Central memory CD4-positive, alpha-beta T cell (primary cell): ENCODE measurements around the gene SH3TC1.

Source experiments
- DNase-seq: peaks from one replicate; pipeline ENCODE4 v3.0.0; 2022

SH3TC1 gene

GRCh38 chr4:8182294-8182693 is 16.8 kb upstream of the SH3TC1 start:
- no peak for DNase-seq

DNA sequence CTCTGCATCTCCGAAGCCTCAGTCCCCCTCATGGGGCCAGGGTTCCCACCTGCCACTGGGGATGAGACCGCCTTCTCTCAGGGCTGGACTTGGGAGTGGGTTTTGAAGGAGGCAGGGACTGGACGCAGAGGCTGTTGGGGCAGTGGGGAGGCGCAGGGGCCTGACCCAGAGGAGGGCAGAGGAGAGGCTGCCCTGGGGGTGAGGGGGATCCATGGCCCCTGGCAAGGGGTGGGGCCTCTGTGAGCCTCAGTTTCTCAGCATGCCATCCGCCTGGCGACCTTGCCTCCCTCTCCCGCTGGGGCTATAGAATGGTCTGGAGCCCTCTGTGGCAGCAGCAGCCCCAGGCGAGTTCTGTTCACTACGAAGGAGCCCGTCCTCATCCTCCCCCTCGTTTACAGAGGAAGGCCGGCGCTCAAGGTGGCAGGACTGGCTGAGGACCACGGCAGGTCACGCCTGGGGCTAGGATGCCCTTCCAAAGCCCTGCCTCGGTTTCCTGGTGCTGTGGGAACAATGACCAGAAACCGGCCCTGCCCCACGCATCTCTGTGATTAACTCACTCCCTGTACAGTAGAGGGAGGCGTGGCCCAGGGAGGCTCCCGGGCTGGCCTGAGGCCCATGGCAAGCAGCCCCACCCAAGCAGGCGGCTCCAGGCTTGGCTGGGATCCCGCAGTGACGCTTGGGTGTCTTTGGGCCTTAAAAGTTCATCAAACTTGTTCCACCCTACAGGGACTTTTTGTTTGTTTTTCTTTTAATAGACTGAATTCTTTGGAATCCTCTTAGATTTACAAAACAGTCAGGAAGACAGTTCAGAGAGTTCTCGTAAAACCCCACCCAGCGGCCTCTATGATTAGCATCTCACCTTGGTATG is 16.0 kb upstream of the SH3TC1 start:
- no peak for DNase-seq

GRCh38 chr4:8184061-8184460 is 15.0 kb upstream of the SH3TC1 start:
- DNase-seq = no peak

DNA sequence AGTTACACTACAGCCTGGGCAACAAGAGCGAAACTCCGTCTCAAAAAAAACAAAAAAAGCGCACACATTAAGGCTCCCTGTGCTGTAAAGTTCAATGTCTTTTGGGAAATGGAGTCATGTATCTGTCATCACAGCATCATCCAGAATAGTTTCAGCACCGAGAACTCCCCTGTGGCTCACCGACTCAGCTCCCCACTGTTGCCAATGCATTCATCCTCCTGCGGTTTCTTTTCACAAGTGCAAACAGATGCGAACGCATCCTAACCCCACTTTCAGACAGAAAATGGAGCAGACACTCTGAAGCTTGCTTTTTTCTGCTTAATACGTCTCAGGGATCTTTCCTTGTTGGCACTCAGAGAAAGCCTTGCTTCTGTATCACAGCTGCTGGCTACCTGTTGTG is 13.8 kb upstream of the SH3TC1 start:
- DNase-seq = no peak

- no peak for DNase-seq
These were observed 13.2 kb upstream of the SH3TC1 start for GRCh38 chr4:8185930-8186329.

DNA sequence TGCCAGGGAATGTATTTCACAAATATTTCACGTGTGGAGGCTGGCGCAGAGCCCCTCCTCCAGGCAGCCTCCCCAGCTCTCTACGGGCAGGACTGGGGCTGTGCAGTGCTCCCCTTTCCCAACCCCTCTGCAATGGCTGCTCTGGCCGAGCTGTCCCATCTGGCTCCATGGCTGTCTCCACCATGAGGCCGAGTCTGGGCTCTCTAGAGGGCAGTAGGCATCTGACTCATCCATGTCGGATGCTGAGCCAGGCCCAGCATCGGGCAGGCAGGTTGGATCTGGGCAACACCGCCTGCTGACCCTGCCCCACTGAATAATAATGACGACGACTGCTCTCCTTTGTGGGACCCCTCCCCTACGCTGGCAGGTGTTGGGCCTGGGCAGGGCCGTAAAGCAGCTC is 11.0 kb upstream of the SH3TC1 start:
- DNase-seq = no peak

GRCh38 chr4:8188743-8189550 is 10.1 kb upstream of the SH3TC1 start:
- DNase-seq = no peak

- no peak for DNase-seq
These were observed 9.3 kb upstream of the SH3TC1 start for GRCh38 chr4:8189551-8190466.

GRCh38 chr4:8191136-8191747 is 7.8 kb upstream of the SH3TC1 start:
- no peak for DNase-seq

- DNase-seq = no peak
These were observed 6.0 kb upstream of the SH3TC1 start for GRCh38 chr4:8192748-8193738.

GRCh38 chr4:8194306-8195242 is 4.5 kb upstream of the SH3TC1 start:
- no peak for DNase-seq

- DNase-seq = no peak
These were observed 3.7 kb upstream of the SH3TC1 start for GRCh38 chr4:8195431-8195830.

DNA sequence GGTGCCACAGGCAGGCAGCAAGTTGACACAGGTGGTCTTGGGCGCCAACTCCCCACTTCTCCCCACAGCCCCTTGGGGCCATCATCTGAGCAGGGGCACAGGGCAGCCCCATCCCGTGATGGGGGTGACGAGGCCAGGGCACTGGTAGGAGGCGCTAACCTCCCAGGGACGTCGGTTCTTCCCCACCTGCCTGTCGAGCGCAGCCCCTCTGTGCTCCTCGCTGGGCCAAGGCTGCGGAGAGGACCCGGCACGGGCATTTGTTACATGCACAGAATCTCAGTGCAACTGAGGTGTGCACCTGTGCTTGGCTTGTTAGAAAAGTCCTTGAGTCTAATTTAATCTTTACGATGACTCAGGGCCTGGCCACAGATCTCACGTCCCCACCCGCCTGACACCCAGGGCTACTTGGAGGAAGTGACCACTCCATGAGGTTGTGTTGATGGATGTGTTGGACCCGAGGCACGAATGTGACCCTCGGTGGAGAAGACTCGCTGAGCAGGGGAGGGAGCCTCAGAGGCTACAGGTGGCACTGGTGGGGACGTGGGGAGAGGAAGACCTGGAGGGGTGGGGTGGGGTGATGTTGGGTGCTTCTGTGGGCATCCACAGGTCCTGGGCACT is 3.1 kb upstream of the SH3TC1 start:
- DNase-seq = no peak

- no peak for DNase-seq
These were observed 1.6 kb upstream of the SH3TC1 start for GRCh38 chr4:8197521-8197920.

DNA sequence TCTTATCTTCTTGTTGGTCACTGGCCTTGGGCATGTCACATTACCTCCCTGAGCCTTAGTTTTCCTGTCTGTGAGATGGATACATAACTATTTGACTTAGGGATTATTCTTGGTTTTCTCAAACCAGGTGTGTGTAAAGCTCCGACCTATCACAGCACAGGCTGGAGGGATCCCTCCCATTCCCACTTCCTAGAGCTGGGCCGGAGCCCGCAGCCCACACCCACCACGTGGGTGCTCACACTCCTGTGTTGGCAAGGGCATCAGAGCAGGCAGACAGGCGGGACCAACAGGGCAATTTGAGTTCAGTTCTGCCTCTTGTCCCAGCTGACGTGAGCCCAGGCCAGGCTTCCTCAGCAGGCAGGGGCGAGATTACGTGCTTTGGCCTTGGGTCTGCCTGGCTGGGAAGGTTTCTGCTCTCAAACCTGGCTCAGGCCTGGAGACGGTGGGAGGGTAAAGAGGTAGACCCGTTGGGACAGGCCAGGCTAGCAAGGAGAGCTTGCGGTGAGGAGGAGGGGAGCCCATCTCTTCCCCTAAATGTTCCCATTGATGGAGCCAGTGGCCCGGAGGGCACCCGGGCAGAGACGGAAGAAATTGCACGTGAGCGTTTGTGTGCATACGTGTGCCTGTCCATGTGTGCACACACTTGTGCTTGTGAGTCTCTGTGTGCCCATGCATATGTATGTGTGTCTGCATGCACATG is 734 bp upstream of the SH3TC1 start:
- no peak for DNase-seq

- peak; percentile 39 for DNase-seq
These were observed 658 bp downstream of the SH3TC1 start for GRCh38 chr4:8199594-8200301.

- DNase-seq = peak; percentile 63
These were observed 1.3 kb downstream of the SH3TC1 start for GRCh38 chr4:8200302-8200975.
